ENCODE measurements around the gene RNU1-2.
A peak's percentile ranks its signal among the peaks of the same experiment; 100 is the strongest.
"Not testable (repeated sequence)": the region's sequence is repeated elsewhere in the genome, so short reads cannot be mapped to it uniquely, and the experiment has no call there.

Gene RNU1-2

GRCh38 chr1:16911851-16912721 lies 16.3 kb downstream of the RNU1-2 start:
- DNase-seq: not testable (repeated sequence)

DNA sequence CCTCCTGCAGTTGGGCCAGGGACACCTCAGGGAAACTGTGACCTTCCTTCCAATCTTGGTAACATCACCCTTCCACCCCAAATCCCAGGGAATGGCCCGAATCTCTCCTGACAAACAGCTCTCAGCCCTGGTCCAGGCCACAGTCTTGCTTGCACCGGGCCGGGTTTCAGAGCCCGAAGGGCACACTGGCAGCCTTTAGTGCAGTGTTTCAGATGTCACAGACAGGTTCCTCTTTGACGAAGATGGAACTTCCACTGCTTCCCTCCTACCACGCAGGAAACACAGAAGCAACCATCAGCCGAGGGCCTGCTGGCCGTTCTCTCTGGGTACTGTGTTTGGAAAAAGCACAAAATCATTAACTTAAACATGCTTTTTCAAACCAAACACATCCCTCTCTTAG lies 17.0 kb downstream of the RNU1-2 start:
- DNase-seq: peak; percentile 54

GRCh38 chr1:16913181-16913832 lies 17.5 kb downstream of the RNU1-2 start:
- DNase-seq: no peak

DNA sequence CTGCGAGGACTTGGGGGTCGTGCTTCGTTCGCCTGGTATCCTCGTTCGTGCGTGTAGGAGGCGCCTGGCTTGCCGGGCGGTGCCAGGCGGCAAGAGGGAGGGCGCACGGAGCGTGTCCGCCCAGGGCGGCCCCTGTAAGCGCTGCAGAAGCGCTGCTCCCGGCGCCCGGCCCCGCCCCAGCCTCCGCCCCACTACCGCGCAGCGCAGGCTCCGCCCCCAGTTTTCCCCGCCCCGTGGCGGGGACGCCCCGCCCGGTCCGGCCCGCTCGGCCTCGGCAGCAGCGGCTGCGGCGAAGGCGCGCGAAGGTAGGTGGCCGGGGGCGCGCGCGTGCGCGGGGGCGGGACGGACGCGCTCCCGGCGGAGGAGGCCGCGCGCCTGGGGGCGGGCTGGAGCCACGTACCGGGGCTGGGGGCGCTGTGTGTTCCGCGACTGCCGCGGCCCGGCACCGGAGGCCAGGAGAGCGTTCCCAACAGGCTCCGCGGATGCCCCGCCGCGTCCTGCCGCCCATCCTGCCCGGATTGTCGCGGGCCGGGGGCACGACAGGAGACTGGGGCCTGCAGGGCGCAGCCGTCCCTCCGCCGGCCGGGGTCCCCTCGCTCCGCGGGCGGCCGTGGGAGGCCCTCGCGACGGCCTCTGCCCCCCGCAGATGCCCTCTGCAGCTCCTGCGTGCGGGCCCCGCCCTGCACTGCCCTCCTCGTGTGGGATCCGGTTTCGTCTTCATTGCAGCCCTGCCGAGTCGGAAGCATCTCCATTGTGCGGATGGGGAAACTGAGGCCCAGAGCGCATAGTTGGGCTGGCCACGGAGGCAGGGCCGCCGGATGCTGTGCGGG lies 18.3 kb downstream of the RNU1-2 start:
- peak; percentile 95 for DNase-seq

- not testable (repeated sequence) for DNase-seq
Observed at GRCh38 chr1:16914928-16915626, 19.3 kb downstream of the RNU1-2 start.

GRCh38 chr1:16915627-16915973 lies 19.8 kb downstream of the RNU1-2 start:
- DNase-seq: no peak

GRCh38 chr1:16916036-16916880 lies 20.5 kb downstream of the RNU1-2 start:
- not testable (repeated sequence) for DNase-seq

- no peak for DNase-seq
Observed at GRCh38 chr1:16918371-16918770, 22.6 kb downstream of the RNU1-2 start.

DNA sequence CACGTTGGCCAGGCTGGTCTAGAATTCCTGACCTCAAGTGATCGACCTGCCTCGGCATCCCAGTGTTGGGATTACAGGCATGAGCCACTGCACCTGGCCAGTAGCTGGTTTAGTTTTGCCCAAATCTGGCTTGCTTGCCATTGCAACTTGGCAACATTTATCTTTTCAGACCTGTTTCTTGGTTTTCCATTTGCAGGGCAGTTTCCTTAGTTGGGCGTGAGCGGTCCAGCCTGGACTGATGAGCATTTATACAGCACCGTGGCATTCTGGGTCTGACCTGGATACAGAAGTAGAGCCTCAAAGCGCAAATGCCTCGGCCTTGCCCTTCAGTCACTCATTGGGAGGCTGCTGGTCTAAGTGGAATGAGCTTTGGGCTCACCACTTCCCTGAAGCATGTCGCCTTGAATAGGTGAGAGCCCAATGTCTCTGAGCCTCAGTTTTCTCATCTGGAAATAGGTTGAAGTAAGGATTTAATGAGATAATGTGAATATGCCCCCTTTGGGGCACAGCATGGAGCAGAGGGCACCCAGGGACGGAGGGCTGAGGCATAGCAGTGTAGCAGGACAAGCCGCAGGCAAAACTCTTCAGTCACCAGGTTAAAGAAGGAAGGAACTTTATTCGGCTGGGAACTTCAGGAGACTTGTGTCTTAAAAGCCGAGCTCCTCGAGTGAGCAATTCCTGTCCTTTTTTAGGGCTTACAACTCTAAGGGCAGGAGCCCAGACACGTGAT lies 23.3 kb downstream of the RNU1-2 start:
- DNase-seq: not testable (repeated sequence)

DNA sequence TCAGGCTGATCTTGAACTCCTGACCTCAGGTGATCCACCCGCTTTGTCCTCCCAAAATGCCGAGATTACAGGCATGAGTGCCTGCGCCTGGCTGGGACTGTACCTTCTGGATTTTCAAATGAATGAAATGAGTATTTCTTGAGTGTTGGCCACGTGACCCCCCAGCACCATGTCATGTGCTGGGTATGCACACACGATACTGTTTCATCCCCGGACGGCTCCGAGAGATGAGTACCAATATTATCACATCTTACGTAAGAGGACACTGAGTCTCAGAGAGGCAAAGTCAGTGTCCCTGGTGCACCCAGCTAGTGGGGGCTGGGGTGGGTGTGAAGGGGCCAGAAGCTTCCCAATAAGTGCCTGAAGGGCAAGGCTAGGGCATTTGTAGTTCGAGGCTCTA lies 25.2 kb downstream of the RNU1-2 start:
- DNase-seq: no peak

DNA sequence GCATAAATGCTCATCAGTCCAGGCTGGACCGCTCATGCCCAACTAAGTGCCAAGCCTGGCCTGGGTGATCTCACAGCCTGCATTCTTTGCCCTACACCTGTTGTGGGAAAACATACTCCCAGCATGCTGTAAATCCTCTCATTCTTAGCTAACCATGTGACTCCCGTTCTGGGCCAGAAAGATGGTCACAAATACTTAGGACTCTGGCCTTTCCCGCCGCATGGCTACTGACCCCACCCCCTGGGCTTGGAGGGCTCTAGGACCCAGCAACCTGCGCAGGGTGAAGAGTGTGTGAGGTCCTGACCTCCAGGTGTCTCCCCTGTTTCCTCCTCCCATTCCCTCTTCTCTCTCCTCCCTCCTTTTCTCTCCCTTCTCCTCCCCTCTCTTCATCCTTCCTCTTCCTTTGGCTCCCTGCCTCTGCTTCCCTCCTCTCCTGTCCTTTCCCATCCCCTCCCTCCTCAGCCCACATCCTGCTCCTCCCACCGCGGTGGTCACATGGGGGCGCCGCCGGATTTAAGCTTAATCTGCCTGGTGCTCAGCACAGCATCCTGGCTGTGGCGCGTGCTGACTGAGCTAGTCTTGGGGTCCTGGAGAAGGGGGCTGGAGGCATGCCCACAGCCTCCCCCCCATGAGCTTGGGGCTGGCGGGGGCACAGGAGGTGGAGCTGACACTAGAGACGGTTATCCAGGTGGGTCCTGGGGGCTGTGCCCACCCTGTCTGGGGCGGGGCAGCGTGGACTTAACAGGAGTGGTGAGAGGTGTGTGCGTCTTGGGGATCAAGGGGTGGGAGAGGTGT lies 25.8 kb downstream of the RNU1-2 start, which contains the start of gene CROCC:
Gene CROCC, plus strand, starts transcription at position 541 of the 795 bp plus-strand sequence. Its CDS starts 88 bp downstream, at position 629.
- DNase-seq: no peak

DNA sequence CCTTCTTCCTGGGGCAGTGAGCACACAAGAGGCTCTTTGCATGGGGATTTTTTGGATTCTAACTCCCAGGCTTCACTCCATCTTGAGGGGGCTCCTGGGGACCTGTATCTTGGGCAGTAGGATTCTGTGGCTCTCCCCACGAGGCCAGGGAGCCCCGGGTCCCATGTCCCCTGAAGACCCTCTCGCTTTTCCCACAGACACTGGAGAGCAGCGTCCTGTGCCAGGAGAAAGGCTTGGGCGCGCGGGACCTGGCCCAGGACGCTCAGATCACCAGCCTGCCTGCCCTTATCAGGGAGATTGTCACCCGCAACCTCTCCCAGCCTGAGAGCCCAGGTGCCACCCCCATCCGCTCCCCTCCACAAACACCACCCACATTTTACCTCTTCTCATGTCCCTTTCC lies 26.7 kb downstream of the RNU1-2 start:
- DNase-seq: no peak

GRCh38 chr1:16922885-16923431 lies 27.2 kb downstream of the RNU1-2 start:
- DNase-seq: no peak

- DNase-seq: no peak
Observed at GRCh38 chr1:16924216-16924918, 28.6 kb downstream of the RNU1-2 start.

- DNase-seq: no peak
Observed at GRCh38 chr1:16924919-16925477, 29.2 kb downstream of the RNU1-2 start.

DNA sequence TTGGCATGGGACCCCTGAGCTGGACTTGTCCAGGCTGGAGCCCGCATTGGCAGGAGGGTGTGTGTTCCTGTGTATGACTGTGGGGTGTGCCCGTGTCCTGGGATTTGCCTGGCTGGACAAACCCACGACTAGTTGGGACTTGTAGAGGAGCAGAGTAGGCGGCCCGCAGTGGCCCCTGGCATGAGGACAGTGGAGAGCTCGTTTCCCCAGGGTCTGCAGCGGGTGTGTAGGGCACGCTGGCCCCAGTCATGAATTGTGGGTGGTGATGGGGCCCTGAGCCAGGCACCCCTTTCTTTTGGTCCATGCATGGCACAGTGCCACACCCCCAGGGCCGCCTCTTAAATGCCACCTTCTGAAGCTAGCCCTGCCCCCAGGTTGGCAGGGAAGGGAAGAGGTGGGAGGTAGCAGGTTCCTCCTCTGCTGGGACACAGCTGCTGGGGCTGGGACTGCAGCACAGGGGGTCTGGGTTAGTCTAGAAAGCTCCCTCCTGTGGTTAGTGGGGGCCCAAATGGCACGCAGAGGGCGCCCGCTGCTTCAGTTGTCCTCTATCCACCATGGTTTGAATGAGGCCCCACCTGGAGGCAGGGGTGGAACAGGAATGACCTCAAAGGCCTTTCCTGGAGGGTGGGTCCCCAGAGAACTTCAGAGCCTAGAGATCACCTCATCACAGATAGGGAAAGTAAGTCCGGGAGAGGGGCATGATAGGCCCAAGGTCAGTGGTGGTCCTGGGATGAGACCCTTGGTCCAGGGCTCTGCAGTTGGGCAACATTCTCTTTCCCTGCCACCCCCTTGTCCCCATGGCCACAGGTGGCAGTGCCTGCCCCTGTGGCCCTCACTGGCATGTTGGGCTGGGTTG lies 30.1 kb downstream of the RNU1-2 start:
- DNase-seq: no peak

GRCh38 chr1:16926491-16927073 lies 30.8 kb downstream of the RNU1-2 start:
- no peak for DNase-seq

Data from suppressor macrophage treated with lipopolysaccharide for 4 hours (primary cell).